Measurements from ENCODE around the gene IL34. TPM values are rescaled to one million over a fixed set of nuclear protein-coding genes. Genes with fewer than 3 reads are reported as not detected.

The IL34 gene
- polyA plus RNA-seq, 2 of the 4 experiments (the other 2 are of a cell fraction) = 0.25 to 0.40 TPM

GRCh38 chr16:70656065-70656711, 9.8 kb downstream of the IL34 start:
- CTCF ChIA-PET = interaction anchor here (3.6 to 6.2 kb wide), 2 partner anchors 23 to 287 kb away, joined by 19 to 42 read pairs; no protein-coding TSS in a partner anchor
- no peaks in the 10 kb centered on the region for H3K9me3 ChIP-seq
- DNase-seq (ENCODE audit: low read depth in 1 of 2, low spot score in 1 of 2) (no peak), ATAC-seq (no peak), FAIRE-seq (no peak)
- 74% methylated on average over 8 of the region's 8 CpGs for WGBS (ENCODE audit: missing lambda C conversion rate)
- no peak overlapping the region for H3K27ac ChIP-seq
- H3K4me1 ChIP-seq = no peaks in the 10 kb centered on the region; the same call in 2 of the 3 replicates
- H3K4me2 ChIP-seq = no peak overlapping the region
- H3K4me3 ChIP-seq = no peak overlapping the region
- TF ChIP-seq ESRRA (IDR thresholded peaks at IDR 0.05; ENCODE audit: borderline replicate concordance, low read length) = no peak
- TF ChIP-seq MYC (IDR thresholded peaks at IDR 0.05; ENCODE audit: borderline replicate concordance, low read length) = no peak
- TF ChIP-seq JUNB (IDR thresholded peaks at IDR 0.05) = no peak
- TF ChIP-seq HDAC2 (IDR thresholded peaks at IDR 0.05) = no peak
- POLR2A ChIA-PET = no interaction called here

GRCh38 chr16:70656712-70657263, 10.4 kb downstream of the IL34 start:
- ATAC-seq (no peak), FAIRE-seq (no peak), DNase-seq (ENCODE audit: low read depth in 1 of 2, low spot score in 1 of 2) (no peak)
- Histone ChIP-seq H3K27ac (no peak overlapping the region), H3K9me3 (no peaks in the 10 kb centered on the region), H3K4me1 (no peaks in the 10 kb centered on the region; the same call in 2 of the 3 replicates), H3K4me2 (no peak overlapping the region), H3K4me3 (no peak overlapping the region)
- TF ChIP-seq ZC3H11A (IDR thresholded peaks at IDR 0.05) (no peak), ELK1 (IDR thresholded peaks at IDR 0.05; ENCODE audit: low read depth, low read length) (no peak), JUN (IDR thresholded peaks at IDR 0.05) (no peak)
- POLR2A ChIA-PET = no interaction called here
- CTCF ChIA-PET = no interaction called here
- WGBS (ENCODE audit: missing lambda C conversion rate) = 83% methylated on average over 17 of the region's 22 CpGs

GRCh38 chr16:70657956-70658355, 11.6 kb downstream of the IL34 start:
- H3K4me3 ChIP-seq = no peak overlapping the region
- H3K9me3 ChIP-seq = no peaks in the 10 kb centered on the region
- WGBS (ENCODE audit: missing lambda C conversion rate) = 76% methylated on average over 7 of the region's 7 CpGs
- CTCF ChIA-PET = no interaction called here
- DNase-seq (ENCODE audit: low read depth in 1 of 2, low spot score in 1 of 2) (no peak), FAIRE-seq (no peak), ATAC-seq (no peak)
- TF ChIP-seq MAFK (IDR thresholded peaks at IDR 0.05; ENCODE audit: partially characterized antibody) = no peak
- no peak for TF ChIP-seq MYC (IDR thresholded peaks at IDR 0.05; ENCODE audit: borderline replicate concordance, low read length)
- TF ChIP-seq, protein P1, sequence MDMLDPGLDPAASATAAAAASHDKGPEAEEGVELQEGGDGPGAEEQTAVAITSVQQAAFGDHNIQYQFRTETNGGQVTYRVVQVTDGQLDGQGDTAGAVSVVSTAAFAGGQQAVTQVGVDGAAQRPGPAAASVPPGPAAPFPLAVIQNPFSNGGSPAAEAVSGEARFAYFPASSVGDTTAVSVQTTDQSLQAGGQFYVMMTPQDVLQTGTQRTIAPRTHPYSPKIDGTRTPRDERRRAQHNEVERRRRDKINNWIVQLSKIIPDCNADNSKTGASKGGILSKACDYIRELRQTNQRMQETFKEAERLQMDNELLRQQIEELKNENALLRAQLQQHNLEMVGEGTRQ (IDR thresholded peaks at IDR 0.05) = no peak
- no peak for TF ChIP-seq RNF2 (IDR thresholded peaks at IDR 0.05; ENCODE audit: borderline replicate concordance, low read depth)
- TF ChIP-seq GATA3 (IDR thresholded peaks at IDR 0.05; ENCODE audit: borderline replicate concordance) = no peak
- TF ChIP-seq HDAC2 (IDR thresholded peaks at IDR 0.05) = no peak
- no peak for TF ChIP-seq ZSCAN20 (CRISPR knock-in tag; IDR thresholded peaks at IDR 0.05)
- TF ChIP-seq REST (IDR thresholded peaks at IDR 0.05) = no peak
- TF ChIP-seq FOXS1 (CRISPR knock-in tag; IDR thresholded peaks at IDR 0.05) = no peak
- TF ChIP-seq JUN (IDR thresholded peaks at IDR 0.05) = no peak
- TF ChIP-seq CBX2 (IDR thresholded peaks at IDR 0.05; ENCODE audit: borderline replicate concordance, low read depth) = no peak
- TF ChIP-seq SMC3 (IDR thresholded peaks at IDR 0.05) = no peak
- no peak for TF ChIP-seq HES2 (IDR thresholded peaks at IDR 0.05)
- no peak for TF ChIP-seq HMGXB4 (CRISPR knock-in tag; IDR thresholded peaks at IDR 0.05; ENCODE audit: borderline replicate concordance)
- no peak for TF ChIP-seq HOXB13 (CRISPR knock-in tag; IDR thresholded peaks at IDR 0.05; ENCODE audit: low read depth)
- no peak for TF ChIP-seq RCOR1 (IDR thresholded peaks at IDR 0.05; ENCODE audit: low read depth, low read length)
- no peak for TF ChIP-seq CHD2 (IDR thresholded peaks at IDR 0.05; ENCODE audit: low read length, partially characterized antibody)
- no peak for TF ChIP-seq FOSL2 (IDR thresholded peaks at IDR 0.05)
- TF ChIP-seq FOSL2 (CRISPR knock-in tag; IDR thresholded peaks at IDR 0.05) = no peak
- no peak for TF ChIP-seq EHF (CRISPR knock-in tag; IDR thresholded peaks at IDR 0.05)
- TF ChIP-seq RAD21 (conservative IDR thresholded peaks at IDR 0.05 in 1 of 2, IDR thresholded peaks at IDR 0.05 in 1 of 2) = no peak
- H3K27ac ChIP-seq = no peak overlapping the region
- H3K4me1 ChIP-seq = no peaks in the 10 kb centered on the region; the same call in 2 of the 3 replicates
- POLR2A ChIA-PET = no interaction called here
- H3K4me2 ChIP-seq = no peak overlapping the region
